K562 (cell line): Measurements from ENCODE around the gene FBXO15. TPM values are rescaled to one million over a fixed set of nuclear protein-coding genes. Genes with fewer than 3 reads are reported as not detected.

Experiments used
- ATAC-seq: fragments of 200-7000 bp; cut with Tn5 transposase; 3 replicates; pipeline ENCODE4 v1.9.1; 2020; ENCODE audit warnings: moderate library complexity
- BruUV-seq: library from RNA; stranded (reverse); fragments of 400-500 nt; replicated peaks from 2 replicates; lab custom pipeline; 2021; lab: Mats Ljungman, UMichigan
- CTCF ChIA-PET: fragments of 300-600 bp; formaldehyde crosslinking; extraction: SDS; loops from one replicate; lab custom pipeline; 2021; ENCODE audit warnings: low intra/inter-chr PET ratio; lab: Yijun Ruan, JAX
- POLR2A ChIA-PET: fragments of 300-600, 350-650 bp; sonication (Branson Sonifier 250); formaldehyde crosslinking; extraction: SDS; loops from one replicate; lab custom pipeline; 2021; ENCODE audit warnings: antibody characterized with exemption, inconsistent platforms; lab: Yijun Ruan, JAX
- DNase-seq, 4 experiments: peaks; one replicate each; pipeline versions ENCODE4 v3.0.0 to v3.0.0-alpha.2; 2011 to 2018; ENCODE audit warnings: low spot score in 3 of 4, mixed read lengths in 3 of 4; ENCODE audit errors: extremely low read depth in 1 of 4
- FAIRE-seq: peaks from 2 replicates; lab custom pipeline; 2011; peaks lifted over from hg19 to GRCh38; lab: Jason Lieb, UNC
- H2AFZ ChIP-seq: 2 replicates; pipeline ENCODE4 v1.6.0; 2011; ENCODE audit warnings: low read depth, low read length, control low read depth, inconsistent platforms
- H3K27ac ChIP-seq: fragments of 200-600 bp; 3 replicates; pipeline ENCODE4 v1.8.0; 2011; ENCODE audit warnings: low read depth, mild to moderate bottlenecking, control low read depth, inconsistent platforms, low read length, moderate library complexity, mixed read lengths; ENCODE audit errors: extremely low read depth
- H3K27me3 ChIP-seq, 2 experiments: fragments of 300-600 bp in 1 of 2; 2 replicates in 1 of 2; 3 replicates in 1 of 2; pipeline versions ENCODE4 v1.6.0 to v1.8.0; 2011; ENCODE audit warnings: inconsistent platforms in 2 of 2, low read length in 2 of 2, mild to moderate bottlenecking in 1 of 2, mixed read lengths in 1 of 2, moderate library complexity in 1 of 2; ENCODE audit not compliant: control insufficient read depth in 2 of 2, insufficient read depth in 2 of 2
- H3K36me3 ChIP-seq: fragments of 300-600 bp; 3 replicates; pipeline ENCODE4 v1.8.0; 2011; ENCODE audit warnings: mild to moderate bottlenecking, low read length, inconsistent platforms; ENCODE audit not compliant: control insufficient read depth, insufficient read depth
- H3K4me1 ChIP-seq, 2 experiments: fragments of 200-600 bp in 1 of 2; replicated peaks in 1 of 2; 2 replicates in 1 of 2; 3 replicates in 1 of 2; pipeline versions ENCODE4 v1.5.1 to v1.8.0; 2011; ENCODE audit warnings: inconsistent platforms in 2 of 2, low read length in 2 of 2, mild to moderate bottlenecking in 1 of 2, mixed read lengths in 1 of 2, moderate library complexity in 1 of 2; ENCODE audit not compliant: control insufficient read depth in 2 of 2, insufficient read depth in 2 of 2
- H3K4me2 ChIP-seq: 2 replicates; pipeline ENCODE4 v1.6.1; 2011; ENCODE audit warnings: low read length, control low read depth, inconsistent platforms, mixed read lengths; ENCODE audit not compliant: insufficient read depth
- H3K4me3 ChIP-seq: fragments of 200-600 bp; sonication (generic), shearing (Covaris generic); 2 replicates; pipeline ENCODE4 v1.5.1; 2016; ENCODE audit warnings: control low read depth, inconsistent platforms
- H3K79me2 ChIP-seq: fragments of 200-600 bp; 3 replicates; pipeline ENCODE4 v1.8.0; 2011; ENCODE audit warnings: low read length, inconsistent platforms; ENCODE audit not compliant: control insufficient read depth, insufficient read depth
- H3K9ac ChIP-seq, 2 experiments: 2 replicates each; pipeline versions ENCODE4 v1.6.0 to v1.6.1; 2011; ENCODE audit warnings: low read depth in 2 of 2, low read length in 2 of 2, control low read depth in 1 of 2, inconsistent platforms in 1 of 2, mild to moderate bottlenecking in 1 of 2, mixed read lengths in 1 of 2; ENCODE audit not compliant: insufficient read depth in 1 of 2
- H3K9me1 ChIP-seq: one replicate; pipeline ENCODE4 v1.6.0; 2011; ENCODE audit warnings: inconsistent platforms, mild to moderate bottlenecking, low read length, moderate library complexity; ENCODE audit not compliant: control insufficient read depth, insufficient read depth
- H3K9me3 ChIP-seq: replicated peaks from 2 replicates; pipeline ENCODE4 v1.5.1; 2011; ENCODE audit warnings: low read depth, low read length, inconsistent platforms; ENCODE audit not compliant: control insufficient read depth, insufficient read depth
- H4K20me1 ChIP-seq: replicated peaks from 2 replicates; pipeline ENCODE4 v1.6.1; 2011; ENCODE audit warnings: low read length, inconsistent platforms, mixed read lengths; ENCODE audit not compliant: control insufficient read depth, insufficient read depth
- ARID3B ChIP-seq: fragments of 250-450 bp; sonication (Bioruptor Pico); IDR thresholded peaks from 2 replicates; pipeline ENCODE4 v1.4.0; 2020; ENCODE audit warnings: borderline replicate concordance
- BCL6 ChIP-seq: fragments of 250-450 bp; sonication (Bioruptor Pico); IDR thresholded peaks from 2 replicates; pipeline ENCODE4 v1.4.0; 2020
- BDP1 ChIP-seq: IDR thresholded peaks from 3 replicates; pipeline ENCODE4 v1.6.1; 2011; ENCODE audit not compliant: insufficient read length, insufficient read depth
- BRCA1 ChIP-seq, 2 experiments: fragments of 450-650 bp in 1 of 2; sonication (generic) in 1 of 2; formaldehyde crosslinking in 1 of 2; IDR thresholded peaks; 2 replicates each; pipeline versions ENCODE4 v1.5.0 to v1.6.1; 2017 to 2020; ENCODE audit warnings: mild to moderate bottlenecking in 1 of 2, missing genetic modification reagents in 1 of 2
- BRF1 ChIP-seq: IDR thresholded peaks from 3 replicates; pipeline ENCODE4 v1.6.1; 2011; ENCODE audit warnings: borderline replicate concordance, mild to moderate bottlenecking; ENCODE audit not compliant: insufficient read length; ENCODE audit errors: extremely low read depth
- ETV6 ChIP-seq, 3 experiments: fragments of 150-350 bp in 1 of 3; sonication (generic) in 1 of 3; formaldehyde crosslinking in 1 of 3; IDR thresholded peaks; 2 replicates each; pipeline versions ENCODE4 v1.6.1 to v1.8.0; 2014 to 2022; ENCODE audit warnings: borderline replicate concordance in 2 of 3, low read depth in 2 of 3, antibody characterized with exemption in 1 of 3, low read length in 1 of 3, mild to moderate bottlenecking in 1 of 3, missing genetic modification reagents in 1 of 3
- MEIS2 ChIP-seq: fragments of 450-650 bp; IDR thresholded peaks from 2 replicates; pipeline ENCODE4 v1.6.1; 2014; ENCODE audit warnings: mild to moderate bottlenecking; ENCODE audit not compliant: partially characterized antibody
- NFE2 ChIP-seq: IDR thresholded peaks from 2 replicates; pipeline ENCODE4 v1.6.1; 2014; ENCODE audit warnings: antibody characterized with exemption, low read depth
- NRF1 ChIP-seq, 2 experiments: fragments of 450-650 bp; IDR thresholded peaks in 1 of 2; conservative IDR thresholded peaks in 1 of 2; 2 replicates each; pipeline ENCODE4 v1.6.1; 2014; ENCODE audit warnings: mild to moderate bottlenecking in 2 of 2
- PHF20 ChIP-seq: fragments of 450-650 bp; IDR thresholded peaks from 2 replicates; pipeline ENCODE4 v1.6.1; 2018; ENCODE audit not compliant: partially characterized antibody
- RNF2 ChIP-seq: sonication (generic); IDR thresholded peaks from 2 replicates; pipeline ENCODE4 v1.6.1; 2016
- RUNX1 ChIP-seq: sonication (generic); IDR thresholded peaks from 2 replicates; pipeline ENCODE4 v1.6.1; 2016; ENCODE audit warnings: antibody characterized with exemption, low read depth
- SMARCA5 ChIP-seq: fragments of 450-650 bp; IDR thresholded peaks from 2 replicates; pipeline ENCODE4 v1.6.1; 2016
- TCFL5 ChIP-seq: fragments of 250-450 bp; sonication (Bioruptor Pico); conservative IDR thresholded peaks from 2 replicates; pipeline ENCODE4 v1.6.1; 2021; ENCODE audit warnings: mild to moderate bottlenecking, moderate library complexity, matching md5 sums
- ZMIZ1 ChIP-seq, 2 experiments: fragments of 150-350 bp in 1 of 2; IDR thresholded peaks; 2 replicates each; pipeline ENCODE4 v1.6.1; 2012 to 2016; ENCODE audit warnings: low read depth in 2 of 2, low read length in 2 of 2, mild to moderate bottlenecking in 1 of 2, moderate library complexity in 1 of 2
- ZNF174 ChIP-seq: fragments of 250-450 bp; sonication (Bioruptor Pico); IDR thresholded peaks from 2 replicates; pipeline ENCODE4 v1.4.0; 2020; ENCODE audit warnings: mild to moderate bottlenecking
- ZNF695 ChIP-seq: fragments of 450-650 bp; formaldehyde crosslinking; IDR thresholded peaks from 2 replicates; pipeline ENCODE4 v1.4.0; 2020; ENCODE audit warnings: mild to moderate bottlenecking, moderate library complexity
- WGBS: fragments of 100-300 bp; shearing (Covaris generic); methylation state at CpG from one replicate; pipeline ENCODE4 v1.1.6; 2016; ENCODE audit warnings: low coverage, mixed read lengths; ENCODE audit not compliant: insufficient coverage; ENCODE audit errors: missing lambda C conversion rate; 5-methylcytosine and 5-hydroxymethylcytosine counted together
- in situ Hi-C: fragments of 300-500 bp; cut with MboI; formaldehyde crosslinking; loops from 4 replicates; pipeline ENCODE4 v1.15.0; 2018; ENCODE audit warnings: inconsistent platforms, mixed read lengths
- intact Hi-C: fragments of 100-400 bp; cut with micrococcal nuclease; formaldehyde crosslinking; loops from 2 replicates; pipeline ENCODE4 v1.14.2; 2022
- polyA plus RNA-seq, 8 experiments: library from polyadenylated mRNA; depleted of rRNA in 4 of 8; stranded (reverse) in 5 of 8; unstranded in 3 of 8; fragments of >200 nt; fragmentation: Nextera tagmentation in 2 of 8; fragmentation: Illumina TruSeq in 1 of 8; extraction: Ambion mirVana in 2 of 8; extraction: Trizol in 1 of 8; gene quantifications; 2 replicates each; pipeline versions ENCODE4 v1.2.1 to v1.2.3, GENCODE V29; 2011 to 2014; ENCODE audit warnings: inconsistent platforms in 1 of 8, missing spikeins in 1 of 8
- total RNA-seq, 7 experiments: library from RNA; depleted of rRNA in 6 of 7; stranded (reverse); fragments of >200 nt in 6 of 7; fragmentation: Illumina TruSeq in 2 of 7; extraction: Trizol in 2 of 7; gene quantifications; 2 replicates each; pipeline versions ENCODE4 v1.2.1 to v1.2.3, GENCODE V29; 2011 to 2021; ENCODE audit warnings: low replicate concordance in 1 of 7

Gene FBXO15
- total and polyA plus RNA-seq, 9 of the 15 experiments (the other 6 are each of a cell fraction or from before 2014, with no cell fraction given) = 0.07 to 0.43 (median 0.27) TPM; not detected in 1

- in situ Hi-C loops = no loop called here
- CTCF ChIA-PET = no interaction called here
Observed at GRCh38 chr18:74114116-74114515, 33.5 kb downstream of the FBXO15 start.

More at GRCh38 chr18:74114116-74114515, 33.5 kb downstream of the FBXO15 start:
- Histone ChIP-seq H3K79me2 (no peaks in the 10 kb centered on the region), H3K36me3 (no peaks in the 10 kb centered on the region), H3K9ac (no peak overlapping the region), H3K9me1 (no peaks in the 10 kb centered on the region), H3K27me3 (no peaks in the 10 kb centered on the region), H3K27ac (no peak overlapping the region), H3K4me3 (no peak overlapping the region), H2AFZ (no peak overlapping the region), H3K9me3 (no peaks in the 10 kb centered on the region), H3K4me2 (no peak overlapping the region), H4K20me1 (no peaks in the 10 kb centered on the region), H3K4me1 (no peaks in the 10 kb centered on the region)
- DNase-seq = no peak
- POLR2A ChIA-PET = interaction anchor here (0.9 kb wide), 1 partner anchor 152 kb away, joined by 3 read pairs; no protein-coding TSS in a partner anchor
- TF ChIP-seq ZNF174 (CRISPR knock-in tag) (no peak), NFE2 (no peak), BRCA1 (IDR thresholded peaks at IDR 0.05) (no peak), BRCA1 (CRISPR knock-in tag; IDR thresholded peaks at IDR 0.05) (no peak), ARID3B (CRISPR knock-in tag) (no peak), RNF2 (no peak), BDP1 (no peak), NRF1 (conservative IDR thresholded peaks at IDR 0.05 in 1 of 2, IDR thresholded peaks at IDR 0.05 in 1 of 2) (no peak), SMARCA5 (no peak), RUNX1 (no peak), PHF20 (no peak), TCFL5 (CRISPR knock-in tag) (no peak), BCL6 (CRISPR knock-in tag) (no peak), ZNF695 (CRISPR knock-in tag) (no peak), ZMIZ1 (IDR thresholded peaks at IDR 0.05; ENCODE audit: low read depth in 2 of 2, low read length in 2 of 2) (no peak), MEIS2 (no peak), ETV6 (IDR thresholded peaks at IDR 0.05; ENCODE audit: borderline replicate concordance in 1 of 2, low read depth in 2 of 2, low read length in 1 of 2) (no peak), ETV6 (CRISPR knock-in tag; IDR thresholded peaks at IDR 0.05; ENCODE audit: borderline replicate concordance) (no peak), BRF1 (no peak)
- 0% methylated on average over 1 of the region's 1 CpG for WGBS
- no peak for ATAC-seq
- intact Hi-C loops = no loop called here
- FAIRE-seq = no peak
- BruUV-seq = no TSS peak
